Epithelial cell of proximal tubule (primary cell): ENCODE measurements around the gene RNF111. TPM values are rescaled to one million over a fixed set of nuclear protein-coding genes. Genes with fewer than 3 reads are reported as not detected.

Source experiments
- DNase-seq: peaks from one replicate; pipeline ENCODE4 v3.0.0-alpha.2; 2011; ENCODE audit warnings: low read depth
- H3K4me3 ChIP-seq: 2 replicates; pipeline ENCODE4 v1.5.1; 2011; ENCODE audit warnings: low read depth, mild to moderate bottlenecking, low read length
- total RNA-seq: library from RNA; depleted of rRNA; stranded (reverse); fragments of >200 nt; gene quantifications from 2 replicates; pipeline ENCODE4 v1.2.3, GENCODE V29; 2015
- TF ChIP-seq, protein P1 (sequence below): conservative IDR thresholded peaks from 2 replicates; pipeline ENCODE4 v1.5.1; 2012; ENCODE audit warnings: low read depth, mild to moderate bottlenecking, low read length

RNF111 gene
- total RNA-seq, 1 donor from 2014 or later: 8.5 TPM

DNA sequence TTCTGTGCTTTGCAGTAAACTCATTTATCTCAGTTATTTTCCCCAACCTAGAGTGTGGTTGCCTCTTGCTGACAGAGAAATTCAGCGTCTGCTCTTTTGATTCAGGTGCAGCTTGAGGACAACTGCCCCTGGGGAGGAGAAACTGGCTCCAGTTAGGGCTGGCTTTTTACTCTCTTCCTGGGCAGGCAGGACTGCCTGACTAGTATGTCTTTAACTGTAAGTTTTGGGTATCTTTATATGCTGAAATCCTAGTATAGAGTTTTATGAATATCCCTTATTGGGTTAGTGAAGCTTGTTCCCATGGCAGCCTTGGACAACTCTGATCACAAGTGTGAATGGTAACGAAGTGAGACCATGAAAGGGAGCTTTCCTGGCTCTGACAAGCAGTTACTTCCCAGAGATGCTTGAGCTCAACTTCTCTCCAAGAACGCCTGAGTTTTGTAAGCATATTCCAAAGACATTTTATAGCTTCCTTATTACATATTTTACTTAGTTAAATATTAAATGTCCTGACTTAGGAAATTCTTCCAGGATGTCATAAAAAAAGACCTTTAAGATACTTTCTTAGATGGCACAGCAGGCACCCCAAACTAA is 144.6 kb downstream of the RNF111 start:
- no peak overlapping the region for H3K4me3 ChIP-seq
- TF ChIP-seq, protein P1, sequence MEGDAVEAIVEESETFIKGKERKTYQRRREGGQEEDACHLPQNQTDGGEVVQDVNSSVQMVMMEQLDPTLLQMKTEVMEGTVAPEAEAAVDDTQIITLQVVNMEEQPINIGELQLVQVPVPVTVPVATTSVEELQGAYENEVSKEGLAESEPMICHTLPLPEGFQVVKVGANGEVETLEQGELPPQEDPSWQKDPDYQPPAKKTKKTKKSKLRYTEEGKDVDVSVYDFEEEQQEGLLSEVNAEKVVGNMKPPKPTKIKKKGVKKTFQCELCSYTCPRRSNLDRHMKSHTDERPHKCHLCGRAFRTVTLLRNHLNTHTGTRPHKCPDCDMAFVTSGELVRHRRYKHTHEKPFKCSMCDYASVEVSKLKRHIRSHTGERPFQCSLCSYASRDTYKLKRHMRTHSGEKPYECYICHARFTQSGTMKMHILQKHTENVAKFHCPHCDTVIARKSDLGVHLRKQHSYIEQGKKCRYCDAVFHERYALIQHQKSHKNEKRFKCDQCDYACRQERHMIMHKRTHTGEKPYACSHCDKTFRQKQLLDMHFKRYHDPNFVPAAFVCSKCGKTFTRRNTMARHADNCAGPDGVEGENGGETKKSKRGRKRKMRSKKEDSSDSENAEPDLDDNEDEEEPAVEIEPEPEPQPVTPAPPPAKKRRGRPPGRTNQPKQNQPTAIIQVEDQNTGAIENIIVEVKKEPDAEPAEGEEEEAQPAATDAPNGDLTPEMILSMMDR: no peak
- no peak for DNase-seq

GRCh38 chr15:59133929-59134427 is 146.5 kb downstream of the RNF111 start:
- DNase-seq: no peak
- TF ChIP-seq, protein P1: no peak
- H3K4me3 ChIP-seq: no peak overlapping the region

DNA sequence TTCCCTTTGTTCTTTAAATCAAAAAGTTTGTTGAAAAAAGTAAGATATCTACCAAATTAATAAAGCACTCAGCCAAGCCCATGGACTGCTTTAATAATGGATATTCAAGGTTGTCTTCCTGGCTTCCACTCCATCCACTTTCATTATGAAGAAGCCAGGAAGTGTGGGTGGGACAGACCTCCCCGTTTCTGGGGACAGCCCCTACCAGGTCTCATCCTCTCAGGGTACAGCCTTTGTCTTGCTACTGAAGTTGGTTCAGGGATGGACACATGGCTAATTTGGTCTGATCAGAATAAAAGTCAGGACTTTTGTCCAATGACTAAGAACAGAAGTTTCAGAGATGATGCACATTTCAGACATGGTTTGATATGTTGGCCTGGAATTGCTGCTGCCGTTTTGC is 150.1 kb downstream of the RNF111 start:
- TF ChIP-seq, protein P1: no peak
- no peak overlapping the region for H3K4me3 ChIP-seq

DNA sequence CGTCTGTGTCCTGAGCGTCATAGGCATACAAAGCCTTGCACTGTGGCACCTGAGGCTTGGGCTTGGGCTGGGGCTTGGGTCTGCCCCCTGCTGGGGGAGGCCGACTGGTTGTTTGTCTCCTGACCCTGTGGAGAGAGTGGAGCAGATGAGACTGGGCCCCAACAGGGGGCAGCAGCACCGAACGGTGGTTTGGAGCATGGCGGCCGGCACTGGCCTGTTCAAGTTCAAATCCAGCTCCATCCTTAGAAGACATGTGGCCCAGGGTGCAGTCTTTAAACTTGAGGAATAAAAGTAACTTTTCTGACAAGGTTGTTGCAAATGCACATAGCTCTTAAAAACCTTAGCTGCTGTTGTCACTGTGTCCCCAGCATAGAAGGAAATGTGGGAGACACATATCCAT is 150.8 kb downstream of the RNF111 start:
- TF ChIP-seq, protein P1: peak; percentile 91
- no peak for DNase-seq

More for the DNA sequence above, 150.1 kb downstream of the RNF111 start:
- DNase-seq: no peak

DNA sequence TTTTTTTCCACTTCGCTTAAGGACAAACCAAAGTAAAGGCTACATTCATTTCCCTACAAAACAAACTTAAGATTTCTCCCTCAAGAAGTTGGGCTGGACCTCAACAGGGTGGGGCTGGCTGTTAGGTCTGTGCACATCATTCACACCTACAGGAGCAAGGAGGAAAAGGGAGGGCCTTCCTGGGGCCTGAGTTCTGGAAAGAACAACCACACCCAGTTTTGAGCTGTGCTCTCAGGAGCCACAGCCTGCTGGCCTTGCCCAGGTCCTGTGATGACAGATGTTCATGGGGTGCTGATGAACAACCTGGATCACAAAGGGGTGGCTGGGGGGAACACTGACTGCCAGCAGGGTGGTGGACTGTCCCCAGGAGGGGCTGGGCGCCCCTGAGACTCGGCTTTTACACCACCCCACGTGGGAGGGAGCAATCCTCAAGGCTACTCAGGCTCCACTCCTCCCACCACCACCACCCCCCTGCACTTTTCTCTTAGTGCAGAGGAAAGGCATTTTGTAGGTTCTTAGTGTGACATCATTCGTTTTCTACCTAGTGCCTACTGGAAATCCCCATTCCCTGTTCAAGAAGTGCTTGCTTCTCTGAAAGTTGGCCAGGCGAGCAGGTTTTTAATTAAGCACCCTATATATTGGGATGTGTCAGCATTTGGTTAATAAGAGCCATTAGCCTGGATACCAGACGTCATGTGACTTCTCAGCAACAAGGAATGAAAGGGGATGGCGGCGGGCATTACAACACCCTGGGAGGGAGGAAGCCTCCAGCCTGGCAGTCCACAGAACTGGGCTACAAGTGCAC is 153.2 kb downstream of the RNF111 start:
- H3K4me3 ChIP-seq: no peak overlapping the region
- DNase-seq: no peak
- TF ChIP-seq, protein P1: no peak

More for the DNA sequence above, 150.8 kb downstream of the RNF111 start:
- no peak overlapping the region for H3K4me3 ChIP-seq

- TF ChIP-seq, protein P1: no peak
- no peak overlapping the region for H3K4me3 ChIP-seq
- DNase-seq: no peak
These were observed 155.8 kb downstream of the RNF111 start for GRCh38 chr15:59143281-59143680.
